GM18526 (cell line): Measurements from ENCODE around the gene ADCY5.

Source experiments
- POLR2A ChIP-seq: IDR thresholded peaks from 3 replicates; pipeline ENCODE4 v1.6.1; 2011; ENCODE audit not compliant: insufficient read length; ENCODE audit errors: extremely low read depth

ADCY5 gene

GRCh38 chr3:123409443-123410148, 39.3 kb downstream of the ADCY5 start:
- TF ChIP-seq POLR2A: no peak

DNA sequence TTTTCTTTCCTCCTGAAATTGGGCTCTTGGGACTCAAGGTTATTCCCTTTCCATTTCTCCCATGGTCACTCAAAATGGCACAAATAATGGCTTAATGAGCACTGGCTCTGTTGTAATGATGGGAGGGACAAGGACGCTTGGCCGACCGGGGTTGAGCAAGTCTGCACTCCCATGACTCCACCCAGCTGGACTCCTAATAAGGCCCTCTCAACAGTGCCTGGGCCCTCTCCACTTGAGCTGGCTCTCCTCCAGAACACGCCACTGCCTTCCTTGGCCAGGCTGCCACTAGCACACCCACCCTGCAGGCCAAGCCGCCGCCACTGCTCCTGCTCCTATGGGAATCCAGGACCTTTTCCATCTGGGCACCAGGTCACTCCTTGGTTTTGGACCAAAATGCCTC, 42.3 kb downstream of the ADCY5 start:
- TF ChIP-seq POLR2A: no peak

DNA sequence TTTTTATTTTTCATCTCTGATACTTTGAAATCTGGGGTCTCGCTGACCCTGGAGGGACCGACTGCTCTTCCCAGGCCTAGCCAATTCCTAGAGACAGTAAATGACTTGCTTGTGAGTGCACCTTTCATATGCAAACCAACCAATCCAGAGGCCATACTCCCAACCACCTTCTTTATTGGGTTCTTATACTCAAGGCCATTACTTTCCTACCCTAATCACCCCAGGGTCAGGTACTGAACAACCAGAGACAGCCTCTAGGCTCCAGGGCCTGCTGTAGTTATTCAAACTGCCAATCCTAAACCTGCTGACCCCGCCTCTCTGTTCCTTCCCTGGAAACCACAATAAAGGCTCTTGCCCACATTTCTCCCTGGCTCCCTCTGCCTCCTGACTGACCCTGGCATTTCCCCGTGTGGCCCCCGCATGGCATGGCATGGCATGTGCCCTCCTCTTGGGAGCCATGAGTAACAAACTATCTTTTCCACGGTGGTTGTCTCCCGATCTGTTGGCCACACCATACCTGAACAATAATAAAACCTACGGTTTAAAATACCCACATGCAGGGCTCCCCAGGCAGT, 42.9 kb downstream of the ADCY5 start:
- TF ChIP-seq POLR2A: no peak

- no peak for TF ChIP-seq POLR2A
Measured at GRCh38 chr3:123405021-123405420, 43.9 kb downstream of the ADCY5 start.

- TF ChIP-seq POLR2A: no peak
Measured at GRCh38 chr3:123404391-123404790, 44.5 kb downstream of the ADCY5 start.

GRCh38 chr3:123401836-123402530, 46.9 kb downstream of the ADCY5 start:
- TF ChIP-seq POLR2A: no peak

DNA sequence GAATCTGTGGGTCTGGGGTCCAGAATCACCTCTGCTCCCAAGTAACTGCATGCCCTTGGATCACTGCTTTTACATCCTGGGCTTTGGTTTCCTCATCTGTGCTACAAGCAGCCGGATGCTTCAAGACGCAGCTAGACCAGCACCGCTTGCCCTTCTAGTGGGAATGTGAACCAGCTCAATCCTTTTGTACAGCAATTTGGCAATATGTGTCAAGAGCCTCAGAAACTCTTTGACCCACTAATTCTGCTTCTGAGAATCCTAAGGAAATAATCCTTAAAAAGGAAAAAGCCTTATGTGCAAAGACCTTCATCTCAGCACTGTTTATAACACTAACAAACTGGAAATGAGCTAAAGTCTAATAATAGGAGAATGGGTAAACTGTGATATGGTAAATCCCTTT, 48.7 kb downstream of the ADCY5 start:
- TF ChIP-seq POLR2A: no peak

- no peak for TF ChIP-seq POLR2A
Measured at GRCh38 chr3:123399653-123400052, 49.2 kb downstream of the ADCY5 start.

DNA sequence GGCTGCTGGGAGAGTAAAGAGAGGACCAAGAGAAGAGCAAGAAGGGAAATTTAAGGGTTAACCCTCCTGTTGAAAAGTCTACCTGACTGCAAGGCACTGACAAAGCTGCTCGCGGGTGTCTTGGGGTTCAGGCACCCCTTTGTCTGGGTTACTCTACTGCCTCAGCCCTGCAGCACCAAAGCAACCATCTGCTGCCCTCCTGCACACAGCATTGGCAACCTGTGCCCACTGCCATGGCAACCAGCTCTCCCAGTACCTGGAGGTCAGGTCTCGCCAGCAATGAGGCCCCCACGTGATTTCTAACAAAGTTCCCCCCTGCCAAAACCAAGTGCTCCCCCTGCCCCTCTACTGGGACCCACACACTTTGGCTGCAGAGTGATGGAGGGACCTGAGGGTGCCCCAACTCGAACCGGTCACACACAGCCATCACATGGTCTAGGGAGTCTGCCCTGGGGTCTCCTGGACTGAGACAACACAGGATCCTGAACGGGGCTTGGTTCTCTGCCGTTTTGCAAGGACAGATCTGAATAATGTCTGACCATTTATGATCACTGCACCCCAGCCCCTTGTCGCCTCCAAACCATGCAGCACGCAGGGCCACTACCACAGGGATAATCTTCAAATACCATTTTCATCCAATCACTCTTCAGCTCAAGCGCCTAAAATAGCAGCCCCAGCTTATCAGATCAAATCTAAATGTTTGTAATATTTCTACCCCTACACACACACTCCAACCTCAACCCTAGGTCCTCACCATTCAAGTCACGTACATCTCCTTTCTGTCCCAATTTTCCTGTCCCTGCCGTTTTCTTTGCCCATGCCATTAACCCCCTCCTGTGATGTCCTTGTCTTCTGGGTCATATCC, 50.7 kb downstream of the ADCY5 start:
- TF ChIP-seq POLR2A: no peak

GRCh38 chr3:123397050-123397590, 51.8 kb downstream of the ADCY5 start:
- no peak for TF ChIP-seq POLR2A

- TF ChIP-seq POLR2A: no peak
Measured at GRCh38 chr3:123396171-123397049, 52.5 kb downstream of the ADCY5 start.

GRCh38 chr3:123395235-123395634, 53.7 kb downstream of the ADCY5 start:
- TF ChIP-seq POLR2A: no peak

GRCh38 chr3:123394391-123395020, 54.4 kb downstream of the ADCY5 start:
- TF ChIP-seq POLR2A: no peak

DNA sequence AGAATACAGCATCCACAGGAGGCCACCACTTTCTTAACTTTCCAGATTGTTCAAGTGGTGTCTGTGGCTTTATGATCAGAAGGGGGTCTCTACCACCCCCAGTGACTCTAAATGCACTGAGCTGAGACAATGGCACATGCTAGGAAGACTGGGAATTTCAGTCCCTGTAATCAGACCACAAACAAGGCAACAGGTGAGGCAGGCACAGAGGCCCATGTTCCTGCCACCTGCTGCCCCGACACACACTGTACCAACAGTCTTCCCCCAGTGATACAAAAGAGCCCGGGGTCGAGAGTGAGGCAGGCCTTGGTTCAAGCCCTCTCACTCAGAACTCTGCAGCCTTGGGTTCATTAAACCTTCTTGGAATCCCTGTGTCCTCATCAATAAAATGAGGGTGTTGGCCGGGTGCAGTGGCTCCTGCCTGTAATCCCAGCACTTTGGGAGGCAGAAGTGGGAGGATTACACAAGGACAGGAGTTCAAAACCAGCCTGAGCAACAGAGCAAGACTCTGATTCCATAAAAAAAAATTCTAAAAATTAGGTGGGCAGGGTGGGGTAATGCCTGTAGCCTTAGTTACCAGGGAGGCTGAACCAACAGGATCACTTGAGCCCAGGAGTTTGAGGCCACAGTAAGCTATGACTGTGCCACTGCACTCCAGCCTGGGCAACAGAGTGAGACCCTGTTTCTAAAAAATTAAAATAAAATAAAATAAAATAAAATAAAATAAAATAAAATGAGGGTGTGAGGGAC, 55.8 kb downstream of the ADCY5 start:
- no peak for TF ChIP-seq POLR2A

GRCh38 chr3:123392368-123392767, 56.5 kb downstream of the ADCY5 start:
- TF ChIP-seq POLR2A: no peak
